Right lobe of liver (tissue), 6 donors: ENCODE results near the gene NCKAP5. TPM values are rescaled to one million over a fixed set of nuclear protein-coding genes. Genes with fewer than 3 reads are reported as not detected.

Source experiments
- ATAC-seq, 4 donors: fragments of 200-7000 bp; cut with Tn5 transposase; one replicate each; pipeline ENCODE4 v1.9.1; 2020; ENCODE audit warnings: mild to moderate bottlenecking in 4 of 4, moderate library complexity in 4 of 4
- DNase-seq, 3 donors: peaks; one replicate each; pipeline ENCODE4 v3.0.0-alpha.2; 2020
- H3K27ac ChIP-seq, 3 donors: fragments of 200-600 bp; one replicate each; pipeline ENCODE4 v1.8.0; 2022
- H3K27me3 ChIP-seq, 2 donors: fragments of 200-600 bp; one replicate each; pipeline ENCODE4 v1.8.0; 2022
- H3K36me3 ChIP-seq, 4 donors: fragments of 200-600 bp; sonication (generic) in 1 of 4; one replicate each; pipeline versions ENCODE4 v1.5.1 to v1.8.0; 2017 to 2022; ENCODE audit warnings: control low read depth in 1 of 4
- H3K4me1 ChIP-seq, 4 donors: fragments of 200-600 bp; sonication (generic) in 1 of 4; one replicate each; pipeline versions ENCODE4 v1.5.1 to v1.8.0; 2017 to 2022; ENCODE audit warnings: control low read depth in 1 of 4
- H3K4me3 ChIP-seq, 3 donors: fragments of 200-600 bp; one replicate each; pipeline ENCODE4 v1.8.0; 2022
- H3K9me3 ChIP-seq, 4 donors: fragments of 200-600 bp; sonication (generic) in 1 of 4; one replicate each; pipeline versions ENCODE4 v1.5.1 to v1.8.0; 2017 to 2022; ENCODE audit warnings: control low read depth in 1 of 4
- POLR2A ChIP-seq: fragments of 450-650 bp; IDR thresholded peaks from one replicate; pipeline ENCODE4 v1.6.1; 2017; ENCODE audit warnings: antibody characterized with exemption, mild to moderate bottlenecking
- WGBS: methylation state at CpG from one replicate; pipeline ENCODE4 v1.1.6; 2018; ENCODE audit warnings: low coverage, low lambda C conversion rate; ENCODE audit not compliant: insufficient coverage; ENCODE audit errors: missing lambda C conversion rate; 5-methylcytosine and 5-hydroxymethylcytosine counted together
- intact Hi-C, 2 donors: fragments of 100-400 bp; cut with DNase I; formaldehyde crosslinking; loops; one replicate each; pipeline versions ENCODE4 v1.11.2 to v1.14.1; 2022
- total RNA-seq, 6 experiments: library from RNA; depleted of rRNA in 2 of 6; stranded (reverse); fragments of >200 nt in 2 of 6; fragmentation: NEBNext Ultra II Directional in 3 of 6; extraction: Animal tissue kit (Norgen Biotek cat#: 25700) in 3 of 6; gene quantifications; one replicate each; pipeline versions ENCODE4 v1.1.0 to v1.2.4, GENCODE V29; 2016 to 2023
- TF ChIP-seq, protein P1 (sequence below), 4 donors: fragments of 200-600 bp in 3 of 4; fragments of 450-650 bp in 1 of 4; IDR thresholded peaks; one replicate each; pipeline versions ENCODE4 v1.5.1 to v1.8.0; 2016 to 2022; ENCODE audit warnings: antibody characterized with exemption in 4 of 4, mild to moderate bottlenecking in 2 of 4
- donor health status: DM: no; HTN: yes; CAD: no.
- donor health status: DM: no; HTN: no; CAD: no.
- donor health status: DM: no; HTN: no; CAD: no.
- donor health status: DM: no; HTN: yes; CAD: no.
- donor health status: DM: no; HTN: yes; CAD: no.

NCKAP5 gene
- total RNA-seq, 6 experiments from 2014 or later: 3.6 to 11.7 (median 6.9) TPM

DNA sequence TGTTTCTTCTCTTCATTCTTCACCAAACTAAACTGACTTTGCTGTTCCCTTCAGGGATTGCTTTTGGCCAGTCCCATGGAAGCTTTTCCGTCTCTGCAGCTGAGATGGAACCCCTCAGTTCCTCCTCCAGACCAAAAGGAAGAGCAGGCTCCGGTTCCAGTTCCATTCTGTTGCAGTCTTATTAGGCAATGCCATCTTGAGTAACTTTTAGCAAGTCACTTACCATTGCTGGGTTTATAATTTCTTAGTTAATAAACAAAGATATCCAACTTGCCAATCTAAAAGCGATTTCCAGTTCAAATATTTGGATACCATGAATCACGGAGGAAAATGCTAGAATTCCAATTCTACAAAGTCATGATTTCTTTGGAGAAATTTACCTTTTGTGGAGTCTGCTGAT lies 684.0 kb downstream of the NCKAP5 start:
- Histone ChIP-seq H3K4me3 (no peak overlapping the region), H3K36me3 (no peaks in the 10 kb centered on the region), H3K9me3 (peaks cover 0 to 5% (median 0%) of the 10 kb centered on the region in 4 donors), H3K4me1 (no peaks in the 10 kb centered on the region), H3K27ac (no peak overlapping the region), H3K27me3 (no peaks in the 10 kb centered on the region)
- ATAC-seq (peak in 2 of 4 donors; percentile 22 to 67), DNase-seq (no peak)
- 44% methylated on average over 4 of the region's 4 CpGs for WGBS
- intact Hi-C loops: no loop called here
- TF ChIP-seq, protein P1, sequence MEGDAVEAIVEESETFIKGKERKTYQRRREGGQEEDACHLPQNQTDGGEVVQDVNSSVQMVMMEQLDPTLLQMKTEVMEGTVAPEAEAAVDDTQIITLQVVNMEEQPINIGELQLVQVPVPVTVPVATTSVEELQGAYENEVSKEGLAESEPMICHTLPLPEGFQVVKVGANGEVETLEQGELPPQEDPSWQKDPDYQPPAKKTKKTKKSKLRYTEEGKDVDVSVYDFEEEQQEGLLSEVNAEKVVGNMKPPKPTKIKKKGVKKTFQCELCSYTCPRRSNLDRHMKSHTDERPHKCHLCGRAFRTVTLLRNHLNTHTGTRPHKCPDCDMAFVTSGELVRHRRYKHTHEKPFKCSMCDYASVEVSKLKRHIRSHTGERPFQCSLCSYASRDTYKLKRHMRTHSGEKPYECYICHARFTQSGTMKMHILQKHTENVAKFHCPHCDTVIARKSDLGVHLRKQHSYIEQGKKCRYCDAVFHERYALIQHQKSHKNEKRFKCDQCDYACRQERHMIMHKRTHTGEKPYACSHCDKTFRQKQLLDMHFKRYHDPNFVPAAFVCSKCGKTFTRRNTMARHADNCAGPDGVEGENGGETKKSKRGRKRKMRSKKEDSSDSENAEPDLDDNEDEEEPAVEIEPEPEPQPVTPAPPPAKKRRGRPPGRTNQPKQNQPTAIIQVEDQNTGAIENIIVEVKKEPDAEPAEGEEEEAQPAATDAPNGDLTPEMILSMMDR (IDR thresholded peaks at IDR 0.05): no peak

DNA sequence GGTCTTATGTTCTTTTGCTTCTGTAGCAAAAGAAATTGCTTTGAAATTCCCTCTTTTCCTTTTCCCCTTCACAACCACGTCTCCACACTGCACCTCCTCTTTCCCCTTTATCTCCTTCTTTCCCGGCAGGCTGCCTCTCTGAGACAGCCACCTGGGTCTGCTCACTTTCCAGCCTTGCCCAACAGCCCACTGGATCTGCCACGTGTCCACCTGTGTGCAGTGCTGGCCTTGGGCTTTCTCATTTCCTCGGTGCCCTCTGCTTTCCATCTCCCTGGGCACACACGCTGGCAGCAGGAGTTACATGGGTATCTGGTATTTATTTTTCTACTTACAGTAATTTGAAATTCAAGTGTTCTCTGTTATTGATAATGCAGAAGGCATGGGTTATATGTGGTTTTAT lies 684.8 kb downstream of the NCKAP5 start:
- no peak overlapping the region for H3K4me3 ChIP-seq
- whole genome bisulfite sequencing: 67% methylated on average over 5 of the region's 5 CpGs
- no peak for TF ChIP-seq POLR2A
- TF ChIP-seq, protein P1 (IDR thresholded peaks at IDR 0.05): no peak
- no peak for DNase-seq
- no peak overlapping the region for H3K27ac ChIP-seq
- intact Hi-C loops: no loop called here
- ATAC-seq: no peak
- no peaks in the 10 kb centered on the region for H3K4me1 ChIP-seq
- no peaks in the 10 kb centered on the region for H3K27me3 ChIP-seq
- no peaks in the 10 kb centered on the region for H3K36me3 ChIP-seq
- H3K9me3 ChIP-seq: peaks cover 0 to 5% (median 0%) of the 10 kb centered on the region in 4 donors

- ATAC-seq: no peak
- Histone ChIP-seq H3K4me1 (no peaks in the 10 kb centered on the region), H3K9me3 (peaks cover 0 to 3% (median 0%) of the 10 kb centered on the region in 4 donors), H3K36me3 (no peaks in the 10 kb centered on the region), H3K27me3 (no peaks in the 10 kb centered on the region), H3K27ac (no peak overlapping the region), H3K4me3 (no peak overlapping the region)
- intact Hi-C loops: no loop called here
- 86% methylated on average over 1 of the region's 1 CpG for WGBS
- TF ChIP-seq POLR2A: no peak
- TF ChIP-seq, protein P1 (IDR thresholded peaks at IDR 0.05): no peak
- DNase-seq: no peak
Observed at GRCh38 chr2:132881546-132881945, 686.7 kb downstream of the NCKAP5 start.

DNA sequence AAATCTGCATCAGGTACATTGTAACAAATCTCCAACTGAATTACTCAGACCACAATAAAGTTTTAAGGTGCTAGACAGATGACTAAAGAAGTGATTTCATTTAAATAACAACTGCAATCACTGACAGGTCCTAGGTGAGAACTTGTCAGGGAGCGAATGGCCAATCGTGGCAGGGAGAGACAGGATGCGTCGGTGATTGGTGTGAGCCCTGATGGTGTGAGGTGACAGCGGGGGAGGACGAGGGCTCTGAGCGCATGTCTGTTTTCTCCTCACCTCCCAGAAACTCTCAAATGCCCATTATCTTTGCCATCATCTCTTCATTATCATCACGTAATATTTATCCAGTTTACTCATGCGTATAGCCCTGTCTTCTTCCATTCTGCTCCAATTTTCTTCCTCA lies 690.3 kb downstream of the NCKAP5 start:
- H3K36me3 ChIP-seq: no peaks in the 10 kb centered on the region
- TF ChIP-seq, protein P1 (IDR thresholded peaks at IDR 0.05): no peak
- TF ChIP-seq POLR2A: no peak
- ATAC-seq (no peak), DNase-seq (no peak)
- H3K4me1 ChIP-seq: no peaks in the 10 kb centered on the region
- intact Hi-C loops: no loop called here
- no peaks in the 10 kb centered on the region for H3K9me3 ChIP-seq
- H3K4me3 ChIP-seq: no peak overlapping the region
- no peaks in the 10 kb centered on the region for H3K27me3 ChIP-seq
- H3K27ac ChIP-seq: no peak overlapping the region
- 95% methylated on average over 4 of the region's 9 CpGs for WGBS
